Neural cell (in vitro differentiated cells): Measurements from ENCODE around the gene SLC9B1. TPM values are rescaled to one million over a fixed set of nuclear protein-coding genes. Genes with fewer than 3 reads are reported as not detected.
"Not testable (repeated sequence)": the region's sequence is repeated elsewhere in the genome, so short reads cannot be mapped to it uniquely, and the experiment has no call there.

ENCODE experiments used
- H2AFZ ChIP-seq: fragments of 200-600, 300-800 bp; sonication (generic), shearing (Covaris generic); 2 replicates; pipeline ENCODE4 v1.6.0; 2014; ENCODE audit warnings: low read depth, mild to moderate bottlenecking, antibody characterized with exemption, low read length, moderate library complexity
- H3F3A ChIP-seq: fragments of 200-600 bp; shearing (Covaris generic); 2 replicates; pipeline ENCODE4 v1.6.1; 2016; ENCODE audit warnings: mild to moderate bottlenecking, moderate library complexity, mixed read lengths, antibody characterized with exemption, low read length; ENCODE audit not compliant: insufficient read depth, poor library complexity, severe bottlenecking
- H3K27ac ChIP-seq: fragments of 200-600, 300-800 bp; sonication (generic), shearing (Covaris generic); 2 replicates; pipeline ENCODE4 v1.5.1; 2014; ENCODE audit warnings: mild to moderate bottlenecking, low read length, moderate library complexity
- H3K27me3 ChIP-seq: fragments of 300-800, 200-600 bp; sonication (generic), shearing (Covaris generic); 2 replicates; pipeline ENCODE4 v1.6.0; 2014; ENCODE audit warnings: mild to moderate bottlenecking, low read depth, low read length, moderate library complexity; ENCODE audit not compliant: insufficient read depth
- H3K36me3 ChIP-seq: fragments of 300-800, 200-600 bp; sonication (generic), shearing (Covaris generic); 2 replicates; pipeline ENCODE4 v1.5.1; 2014; ENCODE audit warnings: mild to moderate bottlenecking, antibody characterized with exemption, low read length, moderate library complexity; ENCODE audit not compliant: insufficient read depth
- H3K4me2 ChIP-seq: fragments of 300-800, 200-600 bp; sonication (generic), shearing (Covaris generic); 2 replicates; pipeline ENCODE4 v1.6.0; 2014; ENCODE audit warnings: mild to moderate bottlenecking, low read length
- H3K4me3 ChIP-seq: fragments of 300-800, 200-600 bp; sonication (generic), shearing (Covaris generic); 2 replicates; pipeline ENCODE4 v1.5.1; 2014; ENCODE audit warnings: mild to moderate bottlenecking, low read length, moderate library complexity
- H3K79me2 ChIP-seq: fragments of 200-600 bp; shearing (Covaris generic); replicated peaks from 2 replicates; pipeline ENCODE4 v1.6.0; 2014; ENCODE audit warnings: mild to moderate bottlenecking, low read length, moderate library complexity; ENCODE audit not compliant: insufficient read depth
- H3K9ac ChIP-seq: fragments of 300-800, 200-600 bp; sonication (generic), shearing (Covaris generic); 2 replicates; pipeline ENCODE4 v1.6.1; 2016; ENCODE audit warnings: mild to moderate bottlenecking, low read length, mixed read lengths
- H3K9me2 ChIP-seq: fragments of 200-600 bp; shearing (Covaris generic); 2 replicates; pipeline ENCODE4 v1.6.1; 2016; ENCODE audit warnings: mild to moderate bottlenecking, low read length, mixed read lengths; ENCODE audit not compliant: insufficient read depth
- H3K9me3 ChIP-seq: fragments of 200-600, 300-800 bp; sonication (generic), shearing (Covaris generic); 2 replicates; pipeline ENCODE4 v1.6.1; 2016; ENCODE audit warnings: mild to moderate bottlenecking, mixed run types, low read length, moderate library complexity, mixed read lengths
- H4K20me1 ChIP-seq: fragments of 200-600 bp; shearing (Covaris generic); 2 replicates; pipeline ENCODE4 v1.6.1; 2016; ENCODE audit warnings: mild to moderate bottlenecking, mixed run types; ENCODE audit not compliant: insufficient read depth
- CTCF ChIP-seq: fragments of 450-650 bp; IDR thresholded peaks from 2 replicates; pipeline ENCODE4 v1.5.1; 2014; ENCODE audit warnings: antibody characterized with exemption, mild to moderate bottlenecking, moderate library complexity; ENCODE audit not compliant: poor library complexity, severe bottlenecking
- EP300 ChIP-seq: fragments of 450-650 bp; conservative IDR thresholded peaks from 2 replicates; pipeline ENCODE4 v1.6.1; 2014; ENCODE audit warnings: antibody characterized with exemption, mild to moderate bottlenecking, moderate library complexity; ENCODE audit not compliant: poor library complexity, severe bottlenecking
- EZH2 ChIP-seq: fragments of 200-600, 300-800 bp; shearing (Covaris generic), sonication (generic); IDR thresholded peaks from 2 replicates; pipeline ENCODE4 v1.6.1; 2014; ENCODE audit warnings: antibody characterized with exemption, low read length, borderline replicate concordance, mild to moderate bottlenecking; ENCODE audit not compliant: insufficient read depth, poor library complexity, severe bottlenecking
- MXI1 ChIP-seq: fragments of 450-650 bp; conservative IDR thresholded peaks from 2 replicates; pipeline ENCODE4 v1.6.1; 2014; ENCODE audit warnings: antibody characterized with exemption, mild to moderate bottlenecking; ENCODE audit not compliant: poor library complexity, severe bottlenecking
- POLR2AphosphoS5 ChIP-seq: IDR thresholded peaks from 2 replicates; pipeline ENCODE4 v1.6.1; 2012
- RAD21 ChIP-seq: fragments of 450-650 bp; conservative IDR thresholded peaks from 2 replicates; pipeline ENCODE4 v1.6.1; 2014; ENCODE audit warnings: antibody characterized with exemption, mild to moderate bottlenecking, moderate library complexity
- REST ChIP-seq: IDR thresholded peaks from 2 replicates; pipeline ENCODE4 v1.6.1; 2012; ENCODE audit warnings: borderline replicate concordance
- SMC3 ChIP-seq: fragments of 450-650 bp; conservative IDR thresholded peaks from 2 replicates; pipeline ENCODE4 v1.6.1; 2014; ENCODE audit warnings: antibody characterized with exemption, mild to moderate bottlenecking, moderate library complexity; ENCODE audit not compliant: poor library complexity
- TAF1 ChIP-seq: IDR thresholded peaks from 2 replicates; pipeline ENCODE4 v1.6.1; 2012; ENCODE audit warnings: low read depth
- polyA plus RNA-seq: library from polyadenylated mRNA; depleted of rRNA; stranded (reverse); fragments of >200 nt; gene quantifications from 2 replicates; pipeline ENCODE4 v1.2.3, GENCODE V29; 2014

SLC9B1 gene
- polyA plus RNA-seq, 1 donor from 2014 or later: not detected

GRCh38 chr4:102994803-102995202, 24.7 kb downstream of the SLC9B1 start:
- no peaks in the 10 kb centered on the region for H3F3A ChIP-seq
- H4K20me1 ChIP-seq: no peaks in the 10 kb centered on the region
- TF ChIP-seq MXI1 (no peak), RAD21 (no peak), CTCF (no peak), TAF1 (no peak), EP300 (no peak), REST (no peak), POLR2AphosphoS5 (no peak), SMC3 (no peak), EZH2 (no peak)
- no peak overlapping the region for H3K4me2 ChIP-seq
- H3K36me3 ChIP-seq: no peaks in the 10 kb centered on the region
- H3K9ac ChIP-seq: no peak overlapping the region
- H3K27me3 ChIP-seq: no peaks in the 10 kb centered on the region
- H2AFZ ChIP-seq: no peak overlapping the region
- H3K27ac ChIP-seq: no peak overlapping the region
- no peak overlapping the region for H3K4me3 ChIP-seq
- H3K9me3 ChIP-seq: no peaks in the 10 kb centered on the region
- no peaks in the 10 kb centered on the region for H3K9me2 ChIP-seq
- no peaks in the 10 kb centered on the region for H3K79me2 ChIP-seq

- H4K20me1 ChIP-seq, H3K4me2 ChIP-seq, H3K27me3 ChIP-seq, H3K9me2 ChIP-seq, H2AFZ ChIP-seq, H3K36me3 ChIP-seq, H3K9ac ChIP-seq, H3K27ac ChIP-seq, H3K79me2 ChIP-seq, H3K9me3 ChIP-seq, H3F3A ChIP-seq, H3K4me3 ChIP-seq: not testable (repeated sequence)
These were observed 25.5 kb downstream of the SLC9B1 start for GRCh38 chr4:102993985-102994384.

GRCh38 chr4:102988429-102989020, 31.0 kb downstream of the SLC9B1 start:
- no peaks in the 10 kb centered on the region for H3K9me2 ChIP-seq
- no peaks in the 10 kb centered on the region for H3K36me3 ChIP-seq
- no peaks in the 10 kb centered on the region for H3K9me3 ChIP-seq
- H4K20me1 ChIP-seq: no peaks in the 10 kb centered on the region
- no peaks in the 10 kb centered on the region for H3K27me3 ChIP-seq
- TF ChIP-seq MXI1 (no peak), RAD21 (no peak), CTCF (no peak), SMC3 (no peak), TAF1 (no peak), REST (no peak), POLR2AphosphoS5 (no peak), EZH2 (no peak), EP300 (no peak)
- no peak overlapping the region for H3K4me2 ChIP-seq
- no peaks in the 10 kb centered on the region for H3K79me2 ChIP-seq
- no peak overlapping the region for H2AFZ ChIP-seq
- no peak overlapping the region for H3K4me3 ChIP-seq
- H3F3A ChIP-seq: no peaks in the 10 kb centered on the region
- no peak overlapping the region for H3K27ac ChIP-seq
- no peak overlapping the region for H3K9ac ChIP-seq
